Naive thymus-derived CD4-positive, alpha-beta T cell (primary cell): ENCODE data around the gene RER1. TPM values are rescaled to one million over a fixed set of nuclear protein-coding genes. Genes with fewer than 3 reads are reported as not detected.

Source experiments
- ATAC-seq: fragments of 150-1000 bp; cut with Tn5 transposase; 2 replicates; pipeline ENCODE4 v1.10.0; 2021; ENCODE audit warnings: mild to moderate bottlenecking, moderate library complexity
- CTCF ChIA-PET: fragments of 350-600 bp; sonication (Branson Sonifier 250); formaldehyde crosslinking; loops from one replicate; lab custom pipeline; 2021; ENCODE audit warnings: antibody characterized with exemption; lab: Charles Lee
- POLR2A ChIA-PET: fragments of 350-600 bp; sonication (Branson Sonifier 250); formaldehyde crosslinking; loops from one replicate; lab custom pipeline; 2021; ENCODE audit warnings: antibody characterized with exemption, inconsistent platforms; lab: Charles Lee
- DNase-seq, 9 donors: peaks; one replicate each; pipeline versions ENCODE4 v3.0.0 to v3.0.0-alpha.2; 2020 to 2022; ENCODE audit warnings: mixed read lengths in 1 of 9
- H3K27ac ChIP-seq: one replicate; pipeline ENCODE4 v1.7.0; 2013; ENCODE audit warnings: mild to moderate bottlenecking, low read depth, low read length, moderate library complexity
- H3K27me3 ChIP-seq, 2 donors: one replicate each; pipeline ENCODE4 v1.7.0; 2013; ENCODE audit warnings: low read length in 2 of 2, mild to moderate bottlenecking in 2 of 2, moderate library complexity in 2 of 2; ENCODE audit not compliant: control insufficient read depth in 2 of 2, insufficient read depth in 2 of 2
- H3K36me3 ChIP-seq, 3 experiments: 1 replicate in 2 of 3; 2 replicates in 1 of 3; pipeline ENCODE4 v1.7.0; 2013; ENCODE audit warnings: low read length in 3 of 3, mild to moderate bottlenecking in 3 of 3, moderate library complexity in 1 of 3; ENCODE audit not compliant: insufficient read depth in 3 of 3, control insufficient read depth in 2 of 3
- H3K4me1 ChIP-seq, 2 donors: one replicate each; pipeline ENCODE4 v1.7.0; 2013; ENCODE audit warnings: low read length in 2 of 2, mild to moderate bottlenecking in 2 of 2, moderate library complexity in 1 of 2; ENCODE audit not compliant: control insufficient read depth in 2 of 2, insufficient read depth in 2 of 2
- H3K4me3 ChIP-seq: 2 replicates; pipeline ENCODE4 v1.7.0; 2013; ENCODE audit warnings: mild to moderate bottlenecking, low read length
- H3K9me3 ChIP-seq, 3 experiments: 1 replicate in 2 of 3; 2 replicates in 1 of 3; pipeline ENCODE4 v1.7.0; 2013; ENCODE audit warnings: low read length in 3 of 3; ENCODE audit not compliant: control insufficient read depth in 2 of 3
- H3K27ac Mint-ChIP-seq, 9 donors: one replicate each; pipeline ENCODE4 v1.8.0; 2020 to 2022; ENCODE audit warnings: mixed read lengths in 9 of 9, mild to moderate bottlenecking in 8 of 9, moderate library complexity in 5 of 9, inconsistent platforms in 2 of 9
- H3K27me3 Mint-ChIP-seq, 5 donors: one replicate each; pipeline ENCODE4 v1.8.0; 2021 to 2022; ENCODE audit warnings: mixed read lengths in 5 of 5, mild to moderate bottlenecking in 1 of 5
- H3K36me3 Mint-ChIP-seq, 5 donors: one replicate each; pipeline ENCODE4 v1.8.0; 2020 to 2022; ENCODE audit warnings: mixed read lengths in 5 of 5, mild to moderate bottlenecking in 3 of 5, inconsistent platforms in 1 of 5
- H3K4me1 Mint-ChIP-seq, 7 donors: one replicate each; pipeline ENCODE4 v1.8.0; 2020 to 2022; ENCODE audit warnings: mixed read lengths in 7 of 7, mild to moderate bottlenecking in 3 of 7, inconsistent platforms in 1 of 7
- H3K4me3 Mint-ChIP-seq, 10 donors: one replicate each; pipeline ENCODE4 v1.8.0; 2020 to 2022; ENCODE audit warnings: mild to moderate bottlenecking in 10 of 10, mixed read lengths in 10 of 10, moderate library complexity in 6 of 10, inconsistent platforms in 2 of 10
- H3K9me3 Mint-ChIP-seq, 11 donors: one replicate each; pipeline ENCODE4 v1.8.0; 2020 to 2022; ENCODE audit warnings: mixed read lengths in 11 of 11, mild to moderate bottlenecking in 4 of 11, inconsistent platforms in 1 of 11, moderate library complexity in 1 of 11
- intact Hi-C, 2 donors: fragments of 100-400 bp; cut with micrococcal nuclease; formaldehyde crosslinking; loops; one replicate each; pipeline ENCODE4 v1.15.1; 2023
- polyA plus RNA-seq, 2 donors: library from polyadenylated mRNA; unstranded; fragments of 300-500 nt; fragmentation: Illumina TruSeq; gene quantifications; one replicate each; pipeline ENCODE4 v1.2.3, GENCODE V29; 2021
- total RNA-seq, 6 experiments: library from RNA in 5 of 6; stranded (reverse) in 5 of 6; gene quantifications; 1 replicate in 5 of 6; 2 replicates in 1 of 6; pipeline ENCODE4 v1.2.3 and lab custom pipeline; 2021 to 2026

The RER1 gene
- total and polyA plus RNA-seq, 7 experiments from 2014 or later: 71.0 to 150 (median 116) TPM

DNA sequence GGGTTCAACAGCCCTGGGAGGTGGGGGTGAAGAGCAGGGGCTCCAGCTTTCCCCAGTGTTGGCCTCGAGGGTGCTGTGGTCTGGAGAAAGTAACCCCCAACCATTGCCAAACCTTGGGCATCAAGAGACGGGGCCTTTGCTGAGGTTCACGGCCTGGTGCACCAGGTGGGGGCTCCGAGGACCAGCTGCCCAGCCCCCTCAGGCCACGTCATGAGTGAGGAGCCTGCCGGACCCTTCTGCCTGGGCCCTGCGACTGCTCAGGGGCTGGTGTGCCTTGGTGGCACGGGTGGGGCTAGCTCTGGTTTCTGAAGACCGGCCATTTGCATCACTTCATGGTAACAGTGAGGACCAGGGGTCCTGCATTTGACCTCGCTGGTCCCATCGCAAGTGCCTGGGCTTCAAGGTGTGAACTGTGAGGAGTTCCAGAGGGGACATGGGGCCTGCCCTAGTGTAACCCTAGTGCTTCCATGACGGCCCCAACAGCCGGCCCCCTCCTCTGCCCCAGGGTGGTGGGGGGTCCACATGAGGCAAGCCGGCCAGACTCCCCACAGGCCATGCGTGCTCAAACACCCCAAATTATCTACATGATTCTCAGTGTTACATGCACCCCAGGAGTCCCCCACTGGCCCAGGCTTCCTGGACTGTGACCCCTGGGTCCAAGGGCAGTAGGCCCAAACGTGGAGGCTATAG lies 13.7 kb upstream of the RER1 start:
- ATAC-seq: no peak

DNA sequence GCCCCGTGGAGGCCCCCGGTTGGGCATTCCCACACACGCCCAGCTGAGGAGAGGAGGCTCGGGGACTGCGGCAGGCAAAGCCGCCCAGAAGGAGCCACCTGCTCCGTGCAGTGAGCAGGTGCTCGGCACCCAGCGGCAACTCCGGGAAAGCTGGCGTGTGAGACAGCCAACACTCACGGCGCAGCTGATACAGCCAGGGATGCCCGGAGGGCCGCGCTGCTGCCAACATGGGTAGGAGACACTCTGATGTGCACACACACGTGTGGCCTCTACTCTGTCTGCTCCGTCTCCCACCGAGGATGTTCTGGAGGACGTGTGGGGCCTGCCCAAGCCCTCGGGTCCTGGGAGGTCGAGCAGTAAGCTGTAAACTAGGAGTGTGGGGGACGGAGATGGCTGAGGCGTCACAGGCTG lies 13.2 kb upstream of the RER1 start:
- Mint-ChIP-seq H3K36me3 (no peaks in the 10 kb centered on the region), H3K27ac (no peak overlapping the region), H3K4me3 (no peak overlapping the region), H3K4me1 (peaks cover 0 to 2% (median 0%) of the 10 kb centered on the region in 7 donors), H3K9me3 (no peaks in the 10 kb centered on the region), H3K27me3 (no peaks in the 10 kb centered on the region)
- intact Hi-C loops: no loop called here
- Histone ChIP-seq H3K4me1 (peaks cover 6 to 7% of the 10 kb centered on the region in 2 donors), H3K4me3 (no peak overlapping the region), H3K36me3 (no peaks in the 10 kb centered on the region), H3K27me3 (no peaks in the 10 kb centered on the region), H3K9me3 (no peaks in the 10 kb centered on the region), H3K27ac (no peak overlapping the region)
- ChIA-PET CTCF (interaction anchor here (4.2 kb wide), 1 partner anchor 183 kb away, joined by 78 read pairs; the partner anchor contains the start of gene FAAP20), POLR2A (interaction anchor here (0.5 kb wide), 1 partner anchor 195 kb away, joined by 3 read pairs; no protein-coding TSS in a partner anchor)
- no peak for ATAC-seq
- peak in 1 of 9 donors; percentile 5 for DNase-seq

More for the DNA sequence above, 13.7 kb upstream of the RER1 start:
- Histone ChIP-seq H3K4me3 (no peak overlapping the region), H3K36me3 (no peaks in the 10 kb centered on the region), H3K4me1 (peaks cover 6 to 7% of the 10 kb centered on the region in 2 donors), H3K27me3 (no peaks in the 10 kb centered on the region), H3K27ac (no peak overlapping the region), H3K9me3 (no peaks in the 10 kb centered on the region)
- peak in 1 of 9 donors; percentile 5 for DNase-seq
- H3K27ac Mint-ChIP-seq: no peak overlapping the region
- no peaks in the 10 kb centered on the region for H3K36me3 Mint-ChIP-seq
- POLR2A ChIA-PET: interaction anchor here (0.7 kb wide), 1 partner anchor 990 kb away, joined by 3 read pairs; no protein-coding TSS in a partner anchor
- no peak overlapping the region for H3K4me3 Mint-ChIP-seq
- intact Hi-C loops: no loop called here
- no peaks in the 10 kb centered on the region for H3K27me3 Mint-ChIP-seq
- no peaks in the 10 kb centered on the region for H3K9me3 Mint-ChIP-seq
- CTCF ChIA-PET: interaction anchor here (0.9 kb wide), 1 partner anchor 238 kb away, joined by 3 read pairs; no protein-coding TSS in a partner anchor
- H3K4me1 Mint-ChIP-seq: peaks cover 0 to 2% (median 0%) of the 10 kb centered on the region in 7 donors

DNA sequence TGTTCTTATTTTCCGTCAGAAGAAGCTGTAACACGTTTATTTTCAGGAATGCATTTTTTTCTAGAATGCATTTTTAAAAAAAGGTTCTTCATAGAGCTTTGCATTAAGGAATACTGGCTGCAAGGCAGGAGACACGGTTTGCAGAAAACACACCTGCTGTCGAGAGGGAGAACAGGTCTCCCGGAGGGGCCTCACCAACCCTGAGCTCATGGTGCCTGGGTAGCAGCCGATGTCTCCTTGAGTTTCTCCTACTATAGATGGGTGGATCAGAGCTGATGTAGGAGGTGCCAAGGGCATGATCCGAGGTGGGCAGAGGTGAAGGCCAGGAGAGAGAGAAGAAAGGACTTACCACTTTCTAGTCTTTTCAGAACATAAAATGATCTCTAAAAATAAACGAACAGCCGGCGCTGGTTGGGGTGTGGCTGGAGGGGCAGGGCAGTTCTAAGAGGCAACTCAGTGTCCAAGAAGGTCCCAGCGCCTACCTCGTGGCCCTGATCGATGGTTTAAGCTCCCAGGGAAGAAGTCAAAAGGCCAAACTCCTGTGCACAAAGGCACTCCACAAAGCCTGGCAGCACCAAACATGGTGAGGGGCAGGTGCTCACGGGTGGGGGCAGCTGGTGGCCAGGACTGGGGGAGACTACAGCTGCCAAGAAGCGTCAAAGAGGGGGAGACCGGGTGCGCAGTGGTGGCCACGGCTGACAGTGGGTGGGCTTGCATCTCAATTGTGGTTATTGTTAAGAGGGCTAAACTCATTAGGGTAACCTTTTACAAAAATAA lies 12.5 kb upstream of the RER1 start:
- intact Hi-C loops: no loop called here
- POLR2A ChIA-PET: interaction anchor here (0.5 kb wide), 1 partner anchor 196 kb away, joined by 3 read pairs; no protein-coding TSS in a partner anchor

DNA sequence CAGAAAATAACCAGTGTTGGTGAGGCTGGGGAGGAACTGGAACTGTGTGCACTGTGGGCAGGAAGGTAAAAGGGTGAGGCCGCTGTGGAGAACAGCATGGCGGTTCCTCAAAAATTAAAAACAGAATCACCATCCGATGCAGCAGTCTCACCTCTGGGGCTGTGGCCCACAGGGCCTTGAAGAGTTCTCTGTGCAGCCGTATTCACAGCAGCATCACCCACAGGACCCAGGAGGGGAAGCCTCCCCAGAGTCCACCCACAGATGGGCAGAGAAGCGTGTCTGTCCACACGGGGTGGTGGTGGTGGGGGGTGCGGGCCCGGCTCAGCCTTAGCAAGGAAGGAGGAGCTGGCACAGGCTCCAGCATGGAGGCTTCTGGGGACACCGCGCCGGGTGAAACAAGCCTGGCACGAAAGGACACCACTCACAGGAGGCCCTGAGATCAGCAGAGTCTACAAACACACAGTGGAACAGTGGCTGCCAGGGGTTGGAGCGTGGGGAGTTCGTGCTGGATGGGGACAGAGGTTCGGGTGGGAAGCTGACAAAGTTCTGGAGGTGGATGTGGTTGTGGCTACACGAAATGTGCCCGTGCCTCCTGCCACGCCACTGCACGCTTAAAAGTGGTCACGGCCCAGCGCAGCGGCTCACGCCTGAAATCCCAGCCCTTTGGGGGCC lies 11.8 kb upstream of the RER1 start:
- no peak for ATAC-seq

More for the DNA sequence above, 12.5 kb upstream of the RER1 start:
- H3K27me3 ChIP-seq: no peaks in the 10 kb centered on the region
- H3K9me3 ChIP-seq: no peaks in the 10 kb centered on the region
- H3K4me1 ChIP-seq: peaks cover 6 to 7% of the 10 kb centered on the region in 2 donors
- DNase-seq: peak in 1 of 9 donors; percentile 4
- CTCF ChIA-PET: interaction anchor here (4.2 kb wide), 1 partner anchor 183 kb away, joined by 78 read pairs; the partner anchor contains the start of gene FAAP20
- no peak overlapping the region for H3K4me3 ChIP-seq
- no peaks in the 10 kb centered on the region for H3K36me3 Mint-ChIP-seq
- H3K9me3 Mint-ChIP-seq: no peaks in the 10 kb centered on the region
- H3K4me3 Mint-ChIP-seq: no peak overlapping the region
- H3K4me1 Mint-ChIP-seq: peaks cover 0 to 4% (median 0%) of the 10 kb centered on the region in 7 donors
- H3K27ac ChIP-seq: no peak overlapping the region
- H3K27ac Mint-ChIP-seq: peak overlapping the region in 2 of 9 donors; percentile 28 to 44
- ATAC-seq: no peak
- H3K36me3 ChIP-seq: no peaks in the 10 kb centered on the region
- H3K27me3 Mint-ChIP-seq: no peaks in the 10 kb centered on the region

DNA sequence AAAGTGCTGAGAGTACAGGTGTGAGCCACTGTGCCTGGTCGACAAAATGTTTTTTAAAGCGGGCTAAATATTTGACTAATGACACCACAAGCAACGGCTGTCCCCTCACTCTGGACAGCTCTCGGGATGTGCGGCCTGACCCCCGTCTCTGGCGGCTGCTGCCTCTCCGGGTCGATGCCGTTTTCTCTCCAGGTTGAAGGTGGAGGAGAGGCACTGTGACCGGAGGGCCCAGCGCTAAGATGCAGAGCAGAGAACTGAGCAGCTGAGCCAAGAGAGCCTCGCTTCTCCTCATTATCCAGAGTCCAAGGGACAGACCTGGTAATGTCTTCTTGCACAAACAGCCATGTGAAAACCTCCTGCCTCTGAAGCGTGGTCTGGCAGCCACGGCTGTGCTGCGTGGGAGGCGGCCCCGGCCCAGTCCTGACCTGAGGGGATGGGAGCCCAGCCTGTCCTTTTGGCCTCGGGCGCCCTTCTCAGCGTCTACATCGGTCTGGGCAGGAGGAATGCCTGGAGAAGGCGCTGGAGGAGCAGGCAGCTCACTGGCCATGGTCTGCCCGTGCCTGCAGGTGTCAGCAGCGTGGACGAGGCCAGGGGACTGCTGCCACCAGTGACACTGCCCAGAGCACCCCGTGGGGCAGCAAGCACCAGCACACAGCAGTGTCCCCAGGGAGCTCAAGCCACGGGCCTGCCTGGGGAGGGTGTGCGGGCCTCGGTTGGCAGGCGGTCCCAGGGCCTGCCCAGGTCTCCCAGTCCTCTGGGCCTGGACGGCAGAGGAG lies 10.6 kb upstream of the RER1 start:
- peak overlapping the region in 1 of 10 donors; percentile 7 for H3K4me3 Mint-ChIP-seq
- peak in 1 of 9 donors; percentile 4 for DNase-seq
- intact Hi-C loops: loop anchor here (1.0 to 10.0 kb wide), 4 partner anchors 66 to 249 kb away; no protein-coding TSS in a partner anchor
- H3K9me3 ChIP-seq: no peaks in the 10 kb centered on the region
- no peaks in the 10 kb centered on the region for H3K27me3 ChIP-seq
- POLR2A ChIA-PET: interaction anchor here (0.8 to 2.5 kb wide), 5 partner anchors 185 to 249 kb away, joined by 3 to 29 read pairs (median 5); partner anchors contain the start of gene FAAP20
- no peak overlapping the region for H3K27ac ChIP-seq
- H3K4me1 ChIP-seq: peaks cover 6 to 7% of the 10 kb centered on the region in 2 donors
- H3K4me3 ChIP-seq: no peak overlapping the region
- no peaks in the 10 kb centered on the region for H3K36me3 Mint-ChIP-seq
- H3K4me1 Mint-ChIP-seq: peaks cover 0 to 4% (median 0%) of the 10 kb centered on the region in 7 donors
- no peak for ATAC-seq
- no peaks in the 10 kb centered on the region for H3K9me3 Mint-ChIP-seq
- H3K36me3 ChIP-seq: no peaks in the 10 kb centered on the region
- H3K27me3 Mint-ChIP-seq: no peaks in the 10 kb centered on the region
- CTCF ChIA-PET: interaction anchor here (0.6 to 4.2 kb wide), 14 partner anchors 10 to 192 kb away, joined by 3 to 78 read pairs (median 3); partner anchors contain the start of genes FAAP20 and MORN1
- H3K27ac Mint-ChIP-seq: peak overlapping the region in 1 of 9 donors; percentile 46

More for the DNA sequence above, 11.8 kb upstream of the RER1 start:
- no peak overlapping the region for H3K27ac ChIP-seq
- intact Hi-C loops: loop anchor here in 1 of 2 donors (5.0 to 10.0 kb wide), 2 partner anchors 65 to 248 kb away; no protein-coding TSS in a partner anchor
- peak overlapping the region in 1 of 9 donors; percentile 44 for H3K27ac Mint-ChIP-seq
- H3K4me3 ChIP-seq: no peak overlapping the region
- no peak overlapping the region for H3K4me3 Mint-ChIP-seq
- no peaks in the 10 kb centered on the region for H3K27me3 Mint-ChIP-seq
- ChIA-PET CTCF (interaction anchor here (4.2 kb wide), 1 partner anchor 184 kb away, joined by 78 read pairs; the partner anchor contains the start of gene FAAP20), POLR2A (no interaction called here)
- H3K9me3 Mint-ChIP-seq: no peaks in the 10 kb centered on the region
- no peaks in the 10 kb centered on the region for H3K9me3 ChIP-seq
- H3K4me1 ChIP-seq: peaks cover 6 to 7% of the 10 kb centered on the region in 2 donors
- H3K27me3 ChIP-seq: no peaks in the 10 kb centered on the region
- no peaks in the 10 kb centered on the region for H3K36me3 ChIP-seq
- peaks cover 0 to 4% (median 0%) of the 10 kb centered on the region in 7 donors for H3K4me1 Mint-ChIP-seq
- DNase-seq: peak in 1 of 9 donors; percentile 4
- H3K36me3 Mint-ChIP-seq: no peaks in the 10 kb centered on the region
